DOHH2 (cell line): ENCODE measurements around the gene RBCK1.
"Not testable (repeated sequence)": the region's sequence is repeated elsewhere in the genome, so short reads cannot be mapped to it uniquely, and the experiment has no call there.

Experiments used
- H3F3A ChIP-seq: fragments of 200-600 bp; sonication (generic), shearing (Covaris generic); 2 replicates; pipeline ENCODE4 v1.6.0; 2016; ENCODE audit warnings: antibody characterized with exemption, mild to moderate bottlenecking; ENCODE audit not compliant: control insufficient read depth, insufficient read depth
- H3K27ac ChIP-seq: fragments of 200-600 bp; sonication (generic); 2 replicates; pipeline ENCODE4 v1.5.1; 2014; ENCODE audit warnings: low read depth, mild to moderate bottlenecking, low read length, moderate library complexity
- H3K27me3 ChIP-seq: fragments of 200-600 bp; sonication (generic); 2 replicates; pipeline ENCODE4 v1.6.1; 2014; ENCODE audit warnings: mild to moderate bottlenecking, low read length, mixed read lengths; ENCODE audit not compliant: control insufficient read depth
- H3K36me3 ChIP-seq: fragments of 200-600 bp; sonication (generic); 2 replicates; pipeline ENCODE4 v1.6.1; 2014; ENCODE audit warnings: mild to moderate bottlenecking, low read length, moderate library complexity, mixed read lengths; ENCODE audit not compliant: control insufficient read depth
- H3K4me1 ChIP-seq: fragments of 200-600 bp; sonication (generic); 2 replicates; pipeline ENCODE4 v1.6.1; 2014; ENCODE audit warnings: mild to moderate bottlenecking, low read length, mixed read lengths; ENCODE audit not compliant: control insufficient read depth
- H3K4me2 ChIP-seq: fragments of 200-600 bp; sonication (generic); 2 replicates; pipeline ENCODE4 v1.6.0; 2014; ENCODE audit warnings: mild to moderate bottlenecking, low read length, moderate library complexity
- H3K4me3 ChIP-seq: fragments of 200-600 bp; sonication (generic); 2 replicates; pipeline ENCODE4 v1.5.1; 2014; ENCODE audit warnings: mild to moderate bottlenecking, low read length, mixed read lengths
- H3K79me2 ChIP-seq: fragments of 200-600 bp; sonication (generic); 2 replicates; pipeline ENCODE4 v1.6.1; 2014; ENCODE audit warnings: mild to moderate bottlenecking, low read length, mixed read lengths; ENCODE audit not compliant: control insufficient read depth
- H3K9me2 ChIP-seq: fragments of 200-600 bp; sonication (generic); replicated peaks from 2 replicates; pipeline ENCODE4 v1.6.1; 2014; ENCODE audit warnings: mild to moderate bottlenecking, low read length, mixed read lengths; ENCODE audit not compliant: control insufficient read depth
- H3K9me3 ChIP-seq: fragments of 200-600 bp; sonication (generic); 2 replicates; pipeline ENCODE4 v1.6.1; 2014; ENCODE audit warnings: antibody characterized with exemption, low read length, mixed read lengths; ENCODE audit not compliant: control insufficient read depth, insufficient read depth
- H4K20me1 ChIP-seq: fragments of 200-600 bp; sonication (generic); 2 replicates; pipeline ENCODE4 v1.6.0; 2014; ENCODE audit warnings: low read depth, mild to moderate bottlenecking, antibody characterized with exemption, low read length, moderate library complexity; ENCODE audit not compliant: control insufficient read depth, insufficient read depth
- EZH2phosphoT487 ChIP-seq: fragments of 200-600 bp; sonication (generic); IDR thresholded peaks from 2 replicates; pipeline ENCODE4 v1.6.1; 2017; ENCODE audit warnings: borderline replicate concordance, mild to moderate bottlenecking, antibody characterized with exemption, low read length, moderate library complexity, mixed read lengths
- TF ChIP-seq, protein P1 (sequence below): fragments of 200-600 bp; sonication (generic); IDR thresholded peaks from one replicate; pipeline ENCODE4 v1.5.1; 2014; ENCODE audit warnings: antibody characterized with exemption, mild to moderate bottlenecking, low read depth, low read length; ENCODE audit not compliant: poor library complexity, severe bottlenecking

Gene RBCK1

DNA sequence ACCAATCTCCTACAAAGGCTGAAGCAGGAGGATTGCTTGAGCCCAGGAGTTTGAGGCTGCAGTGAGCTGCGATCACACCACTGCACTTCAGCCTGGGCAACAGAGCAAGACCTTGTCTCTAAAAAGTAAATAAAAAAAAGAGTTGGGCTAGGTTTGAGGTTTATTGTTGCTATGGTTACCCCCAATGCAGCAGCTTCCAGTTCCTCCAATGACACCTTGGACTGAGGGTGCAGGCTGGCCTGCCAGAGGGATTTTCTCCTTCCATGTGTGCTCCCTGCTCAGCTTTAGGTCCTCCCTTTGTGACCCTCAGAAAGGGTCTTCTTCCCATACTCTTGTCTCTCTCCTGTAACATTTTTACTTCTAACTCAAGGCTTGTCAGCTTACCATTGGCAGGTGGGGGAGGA, 64.8 kb downstream of the RBCK1 start:
- H3K79me2 ChIP-seq, result no peaks in the 10 kb centered on the region
- no peak for TF ChIP-seq EZH2phosphoT487
- TF ChIP-seq, protein P1, sequence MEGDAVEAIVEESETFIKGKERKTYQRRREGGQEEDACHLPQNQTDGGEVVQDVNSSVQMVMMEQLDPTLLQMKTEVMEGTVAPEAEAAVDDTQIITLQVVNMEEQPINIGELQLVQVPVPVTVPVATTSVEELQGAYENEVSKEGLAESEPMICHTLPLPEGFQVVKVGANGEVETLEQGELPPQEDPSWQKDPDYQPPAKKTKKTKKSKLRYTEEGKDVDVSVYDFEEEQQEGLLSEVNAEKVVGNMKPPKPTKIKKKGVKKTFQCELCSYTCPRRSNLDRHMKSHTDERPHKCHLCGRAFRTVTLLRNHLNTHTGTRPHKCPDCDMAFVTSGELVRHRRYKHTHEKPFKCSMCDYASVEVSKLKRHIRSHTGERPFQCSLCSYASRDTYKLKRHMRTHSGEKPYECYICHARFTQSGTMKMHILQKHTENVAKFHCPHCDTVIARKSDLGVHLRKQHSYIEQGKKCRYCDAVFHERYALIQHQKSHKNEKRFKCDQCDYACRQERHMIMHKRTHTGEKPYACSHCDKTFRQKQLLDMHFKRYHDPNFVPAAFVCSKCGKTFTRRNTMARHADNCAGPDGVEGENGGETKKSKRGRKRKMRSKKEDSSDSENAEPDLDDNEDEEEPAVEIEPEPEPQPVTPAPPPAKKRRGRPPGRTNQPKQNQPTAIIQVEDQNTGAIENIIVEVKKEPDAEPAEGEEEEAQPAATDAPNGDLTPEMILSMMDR, result no peak
- no peak overlapping the region for H3K4me3 ChIP-seq
- peaks cover 6% of the 10 kb centered on the region for H3K9me3 ChIP-seq
- H3K4me1 ChIP-seq, result no peaks in the 10 kb centered on the region
- H3K4me2 ChIP-seq, result no peak overlapping the region
- H3K9me2 ChIP-seq, result no peaks in the 10 kb centered on the region
- peaks cover 7% of the 10 kb centered on the region for H3K36me3 ChIP-seq
- H3K27me3 ChIP-seq, result no peaks in the 10 kb centered on the region
- H3F3A ChIP-seq, result no peaks in the 10 kb centered on the region
- no peak overlapping the region for H3K27ac ChIP-seq
- H4K20me1 ChIP-seq, result no peaks in the 10 kb centered on the region

DNA sequence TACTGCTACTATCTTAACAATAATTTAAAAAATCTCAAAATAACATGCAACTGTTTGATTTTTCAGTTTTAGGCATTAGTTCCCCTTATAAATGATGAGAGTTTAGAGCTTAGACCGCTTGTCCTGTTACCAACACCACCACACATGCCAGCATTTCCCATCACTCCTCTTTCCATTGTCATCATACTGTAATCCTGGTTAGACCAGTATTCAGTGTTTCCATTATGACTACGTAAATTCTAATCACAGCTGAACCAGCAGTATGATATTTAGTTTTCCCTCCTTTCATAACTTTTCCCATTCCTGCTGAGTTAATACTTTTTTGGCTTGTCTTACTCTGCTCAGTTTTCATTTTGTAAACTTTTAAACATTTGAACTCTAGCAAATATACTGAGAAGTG, 66.5 kb downstream of the RBCK1 start:
- Histone ChIP-seq H3K9me3 (no peaks in the 10 kb centered on the region), H3K4me2 (no peak overlapping the region), H3K4me3 (no peak overlapping the region), H3K79me2 (no peaks in the 10 kb centered on the region), H4K20me1 (no peaks in the 10 kb centered on the region), H3K36me3 (peaks cover 24% of the 10 kb centered on the region), H3K27me3 (no peaks in the 10 kb centered on the region), H3K27ac (no peak overlapping the region), H3F3A (peaks cover 5% of the 10 kb centered on the region; the same call in 1 of the 2 replicates), H3K4me1 (no peaks in the 10 kb centered on the region), H3K9me2 (no peaks in the 10 kb centered on the region)
- TF ChIP-seq, protein P1, result no peak
- no peak for TF ChIP-seq EZH2phosphoT487

DNA sequence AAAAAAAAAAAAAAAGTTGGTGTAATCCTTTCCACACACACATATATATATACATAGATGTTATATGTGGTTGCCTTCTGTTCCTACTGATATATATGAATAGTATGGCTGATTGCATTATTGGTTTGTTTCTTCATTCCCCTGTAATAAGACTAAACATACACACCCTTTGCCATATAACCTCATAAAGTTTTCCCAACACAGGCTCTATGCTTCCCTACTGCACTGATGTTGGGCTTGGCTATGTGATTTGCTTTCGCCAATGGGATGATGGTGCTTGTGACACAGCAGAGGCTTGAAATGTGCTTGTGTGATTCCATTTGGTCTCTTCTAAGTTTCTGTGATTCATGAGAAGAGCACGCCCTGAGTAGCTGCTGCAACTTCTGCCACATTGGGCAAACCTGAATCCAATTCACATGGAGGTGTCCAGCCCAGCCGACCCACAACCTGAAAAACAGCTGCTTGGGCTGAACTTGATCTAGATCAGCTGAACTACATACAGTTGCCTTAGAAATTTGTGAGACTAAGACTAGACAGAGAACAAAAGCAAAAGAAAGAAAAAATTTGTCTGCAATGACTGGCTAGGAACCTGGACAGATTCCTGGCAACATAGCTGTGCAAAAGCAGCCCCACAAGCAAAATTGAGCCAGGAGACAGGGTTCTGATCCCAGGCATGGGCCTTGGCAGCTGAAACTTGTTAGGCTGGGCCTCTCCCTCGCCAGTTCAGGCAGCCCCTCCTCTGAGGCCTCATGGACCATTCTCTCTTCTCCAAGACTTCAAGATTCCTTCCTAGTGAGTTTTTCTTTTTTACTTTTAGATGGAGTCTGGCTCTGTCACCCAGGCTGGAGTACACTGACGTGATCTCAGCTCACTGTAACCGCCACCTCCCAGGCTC, 67.6 kb downstream of the RBCK1 start:
- Histone ChIP-seq H3K36me3 (peaks cover 35% of the 10 kb centered on the region), H4K20me1 (no peaks in the 10 kb centered on the region), H3K9me2 (no peaks in the 10 kb centered on the region), H3K4me3 (no peak overlapping the region), H3K9me3 (no peaks in the 10 kb centered on the region), H3K4me1 (no peaks in the 10 kb centered on the region), H3K79me2 (no peaks in the 10 kb centered on the region), H3K27me3 (no peaks in the 10 kb centered on the region), H3F3A (peaks cover 16% of the 10 kb centered on the region), H3K27ac (no peak overlapping the region), H3K4me2 (no peak overlapping the region)
- no peak for TF ChIP-seq EZH2phosphoT487
- TF ChIP-seq, protein P1, result no peak

DNA sequence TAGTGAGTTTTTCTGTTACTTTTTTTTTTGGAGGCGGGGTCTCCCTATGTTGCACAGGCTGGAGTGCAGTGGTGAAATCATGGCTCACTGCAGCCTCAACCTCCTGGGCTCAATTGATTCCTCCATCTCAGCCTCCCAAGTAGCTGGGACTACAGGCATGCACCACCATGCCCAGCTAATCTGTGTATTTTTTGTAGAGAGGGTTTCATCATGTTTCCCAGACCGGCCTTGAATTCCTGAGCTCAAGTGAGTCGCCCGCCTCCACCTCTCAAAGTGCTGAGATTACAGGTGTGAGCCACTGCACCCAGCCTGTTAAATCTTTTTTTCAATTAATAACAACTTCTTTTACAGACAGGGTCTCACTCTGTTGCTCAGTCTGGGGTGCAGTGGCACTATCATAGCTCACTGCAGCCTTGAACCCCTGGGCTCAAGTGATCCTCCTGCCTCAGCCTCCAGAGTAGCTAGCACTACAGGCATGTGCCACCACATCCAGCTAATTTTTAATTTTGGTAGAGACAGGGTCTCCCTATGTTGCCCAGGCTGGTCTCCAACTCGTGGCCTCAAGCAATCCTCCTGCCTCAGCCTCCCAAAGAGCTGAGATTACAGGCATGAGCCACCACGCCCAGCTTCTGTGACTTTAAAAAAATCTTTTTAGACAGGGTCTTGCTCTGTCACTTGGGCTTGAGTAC, 68.6 kb downstream of the RBCK1 start:
- H4K20me1 ChIP-seq, H3K9me3 ChIP-seq, H3K79me2 ChIP-seq, H3K9me2 ChIP-seq, H3K27ac ChIP-seq, H3K4me1 ChIP-seq, H3K4me2 ChIP-seq, H3K27me3 ChIP-seq, H3K4me3 ChIP-seq: not testable (repeated sequence)
- Histone ChIP-seq H3K36me3 (peaks cover 37% of the 10 kb centered on the region), H3F3A (peaks cover 20% of the 10 kb centered on the region)
